Measurements from ENCODE around the gene ERO1A.

The ERO1A gene

GRCh38 chr14:52656905-52657304 lies 38.5 kb downstream of the ERO1A start:
- no peak overlapping the region for H3K27ac ChIP-seq (ENCODE audit: low read depth, low read length)
- H3K9ac ChIP-seq (ENCODE audit: low read length): no peak overlapping the region
- peaks cover 6% of the 10 kb centered on the region for H3K36me3 ChIP-seq (ENCODE audit: insufficient read depth, low read length)
- no peaks in the 10 kb centered on the region for H3K4me1 ChIP-seq (ENCODE audit: insufficient read depth, low read length)
- no peaks in the 10 kb centered on the region for H3K27me3 ChIP-seq (ENCODE audit: control insufficient read depth in 1 of 2, insufficient read depth in 2 of 2, low read length in 2 of 2)
- no peak overlapping the region for H3K4me3 ChIP-seq (ENCODE audit: low read depth in 1 of 2, low read length in 2 of 2)
- H3K9me3 ChIP-seq (ENCODE audit: low read length): no peaks in the 10 kb centered on the region

GRCh38 chr14:52650774-52651173 lies 44.6 kb downstream of the ERO1A start:
- no peaks in the 10 kb centered on the region for H3K9me3 ChIP-seq (ENCODE audit: low read length)
- no peak overlapping the region for H3K4me3 ChIP-seq (ENCODE audit: low read depth in 1 of 2, low read length in 2 of 2)
- peaks cover 11% of the 10 kb centered on the region for H3K36me3 ChIP-seq (ENCODE audit: insufficient read depth, low read length)
- no peaks in the 10 kb centered on the region for H3K27me3 ChIP-seq (ENCODE audit: control insufficient read depth in 1 of 2, insufficient read depth in 2 of 2, low read length in 2 of 2)
- no peak overlapping the region for H3K9ac ChIP-seq (ENCODE audit: low read length)
- no peaks in the 10 kb centered on the region for H3K4me1 ChIP-seq (ENCODE audit: insufficient read depth, low read length)
- no peak overlapping the region for H3K27ac ChIP-seq (ENCODE audit: low read depth, low read length)

- Histone ChIP-seq H3K9ac (ENCODE audit: low read length) (no peak overlapping the region), H3K9me3 (ENCODE audit: low read length) (no peaks in the 10 kb centered on the region), H3K27me3 (ENCODE audit: control insufficient read depth in 1 of 2, insufficient read depth in 2 of 2, low read length in 2 of 2) (no peaks in the 10 kb centered on the region), H3K27ac (ENCODE audit: low read depth, low read length) (no peak overlapping the region), H3K4me3 (ENCODE audit: low read depth in 1 of 2, low read length in 2 of 2) (no peak overlapping the region), H3K36me3 (ENCODE audit: insufficient read depth, low read length) (peaks cover 11% of the 10 kb centered on the region), H3K4me1 (ENCODE audit: insufficient read depth, low read length) (no peaks in the 10 kb centered on the region)
These were observed 45.8 kb downstream of the ERO1A start for GRCh38 chr14:52649511-52649910.

- Histone ChIP-seq H3K36me3 (ENCODE audit: insufficient read depth, low read length) (no peaks in the 10 kb centered on the region), H3K27me3 (ENCODE audit: control insufficient read depth in 1 of 2, insufficient read depth in 2 of 2, low read length in 2 of 2) (no peaks in the 10 kb centered on the region), H3K27ac (ENCODE audit: low read depth, low read length) (no peak overlapping the region), H3K4me3 (ENCODE audit: low read depth in 1 of 2, low read length in 2 of 2) (no peak overlapping the region), H3K4me1 (ENCODE audit: insufficient read depth, low read length) (no peaks in the 10 kb centered on the region), H3K9me3 (ENCODE audit: low read length) (no peaks in the 10 kb centered on the region), H3K9ac (ENCODE audit: low read length) (no peak overlapping the region)
These were observed 53.6 kb downstream of the ERO1A start for GRCh38 chr14:52641745-52642144.

GRCh38 chr14:52640137-52640536 lies 55.2 kb downstream of the ERO1A start:
- no peak overlapping the region for H3K27ac ChIP-seq (ENCODE audit: low read depth, low read length)
- H3K36me3 ChIP-seq (ENCODE audit: insufficient read depth, low read length): no peaks in the 10 kb centered on the region
- H3K4me1 ChIP-seq (ENCODE audit: insufficient read depth, low read length): no peaks in the 10 kb centered on the region
- no peaks in the 10 kb centered on the region for H3K27me3 ChIP-seq (ENCODE audit: control insufficient read depth in 1 of 2, insufficient read depth in 2 of 2, low read length in 2 of 2)
- no peak overlapping the region for H3K9ac ChIP-seq (ENCODE audit: low read length)
- H3K4me3 ChIP-seq (ENCODE audit: low read depth in 1 of 2, low read length in 2 of 2): no peak overlapping the region
- H3K9me3 ChIP-seq (ENCODE audit: low read length): no peaks in the 10 kb centered on the region

- Histone ChIP-seq H3K9ac (ENCODE audit: low read length) (no peak overlapping the region), H3K9me3 (ENCODE audit: low read length) (no peaks in the 10 kb centered on the region), H3K4me1 (ENCODE audit: insufficient read depth, low read length) (no peaks in the 10 kb centered on the region), H3K27me3 (ENCODE audit: control insufficient read depth in 1 of 2, insufficient read depth in 2 of 2, low read length in 2 of 2) (no peaks in the 10 kb centered on the region), H3K27ac (ENCODE audit: low read depth, low read length) (no peak overlapping the region), H3K36me3 (ENCODE audit: insufficient read depth, low read length) (no peaks in the 10 kb centered on the region), H3K4me3 (ENCODE audit: low read depth in 1 of 2, low read length in 2 of 2) (no peak overlapping the region)
These were observed 75.7 kb downstream of the ERO1A start for GRCh38 chr14:52619687-52620086.

- no peaks in the 10 kb centered on the region for H3K36me3 ChIP-seq (ENCODE audit: insufficient read depth, low read length)
- no peak overlapping the region for H3K9ac ChIP-seq (ENCODE audit: low read length)
- no peak overlapping the region for H3K27ac ChIP-seq (ENCODE audit: low read depth, low read length)
- no peaks in the 10 kb centered on the region for H3K9me3 ChIP-seq (ENCODE audit: low read length)
- no peak overlapping the region for H3K4me3 ChIP-seq (ENCODE audit: low read depth in 1 of 2, low read length in 2 of 2)
- no peaks in the 10 kb centered on the region for H3K4me1 ChIP-seq (ENCODE audit: insufficient read depth, low read length)
- H3K27me3 ChIP-seq (ENCODE audit: control insufficient read depth in 1 of 2, insufficient read depth in 2 of 2, low read length in 2 of 2): no peaks in the 10 kb centered on the region
These were observed 76.8 kb downstream of the ERO1A start for GRCh38 chr14:52618602-52619001.

GRCh38 chr14:52610187-52610586 lies 85.2 kb downstream of the ERO1A start:
- Histone ChIP-seq H3K27me3 (ENCODE audit: control insufficient read depth in 1 of 2, insufficient read depth in 2 of 2, low read length in 2 of 2) (no peaks in the 10 kb centered on the region), H3K4me3 (ENCODE audit: low read depth in 1 of 2, low read length in 2 of 2) (no peak overlapping the region), H3K36me3 (ENCODE audit: insufficient read depth, low read length) (no peaks in the 10 kb centered on the region), H3K27ac (ENCODE audit: low read depth, low read length) (no peak overlapping the region), H3K4me1 (ENCODE audit: insufficient read depth, low read length) (no peaks in the 10 kb centered on the region), H3K9me3 (ENCODE audit: low read length) (no peaks in the 10 kb centered on the region), H3K9ac (ENCODE audit: low read length) (no peak overlapping the region)

- H3K9ac ChIP-seq (ENCODE audit: low read length): no peak overlapping the region
These were observed 85.8 kb downstream of the ERO1A start for GRCh38 chr14:52609445-52610044.

GRCh38 chr14:52607061-52607460 lies 88.3 kb downstream of the ERO1A start:
- Histone ChIP-seq H3K36me3 (ENCODE audit: insufficient read depth, low read length) (no peaks in the 10 kb centered on the region), H3K27me3 (ENCODE audit: control insufficient read depth in 1 of 2, insufficient read depth in 2 of 2, low read length in 2 of 2) (no peaks in the 10 kb centered on the region), H3K9ac (ENCODE audit: low read length) (no peak overlapping the region), H3K9me3 (ENCODE audit: low read length) (no peaks in the 10 kb centered on the region), H3K4me3 (ENCODE audit: low read depth in 1 of 2, low read length in 2 of 2) (no peak overlapping the region), H3K27ac (ENCODE audit: low read depth, low read length) (no peak overlapping the region), H3K4me1 (ENCODE audit: insufficient read depth, low read length) (no peaks in the 10 kb centered on the region)

More at GRCh38 chr14:52609445-52610044, 85.8 kb downstream of the ERO1A start:
- H3K27me3 ChIP-seq (ENCODE audit: control insufficient read depth in 1 of 2, insufficient read depth in 2 of 2, low read length in 2 of 2): no peaks in the 10 kb centered on the region
- H3K4me3 ChIP-seq (ENCODE audit: low read depth in 1 of 2, low read length in 2 of 2): no peak overlapping the region
- no peaks in the 10 kb centered on the region for H3K9me3 ChIP-seq (ENCODE audit: low read length)
- no peaks in the 10 kb centered on the region for H3K36me3 ChIP-seq (ENCODE audit: insufficient read depth, low read length)
- no peaks in the 10 kb centered on the region for H3K4me1 ChIP-seq (ENCODE audit: insufficient read depth, low read length)
- H3K27ac ChIP-seq (ENCODE audit: low read depth, low read length): no peak overlapping the region

GRCh38 chr14:52602131-52602530 lies 93.2 kb downstream of the ERO1A start:
- no peaks in the 10 kb centered on the region for H3K36me3 ChIP-seq (ENCODE audit: insufficient read depth, low read length)
- no peaks in the 10 kb centered on the region for H3K27me3 ChIP-seq (ENCODE audit: control insufficient read depth in 1 of 2, insufficient read depth in 2 of 2, low read length in 2 of 2)
- no peaks in the 10 kb centered on the region for H3K4me1 ChIP-seq (ENCODE audit: insufficient read depth, low read length)
- no peak overlapping the region for H3K27ac ChIP-seq (ENCODE audit: low read depth, low read length)
- no peak overlapping the region for H3K9ac ChIP-seq (ENCODE audit: low read length)
- no peaks in the 10 kb centered on the region for H3K9me3 ChIP-seq (ENCODE audit: low read length)
- no peak overlapping the region for H3K4me3 ChIP-seq (ENCODE audit: low read depth in 1 of 2, low read length in 2 of 2)

GRCh38 chr14:52599974-52600373 lies 95.4 kb downstream of the ERO1A start:
- H3K27ac ChIP-seq (ENCODE audit: low read depth, low read length): no peak overlapping the region
- H3K27me3 ChIP-seq (ENCODE audit: control insufficient read depth in 1 of 2, insufficient read depth in 2 of 2, low read length in 2 of 2): no peaks in the 10 kb centered on the region
- no peak overlapping the region for H3K4me3 ChIP-seq (ENCODE audit: low read depth in 1 of 2, low read length in 2 of 2)
- H3K9me3 ChIP-seq (ENCODE audit: low read length): no peaks in the 10 kb centered on the region
- no peaks in the 10 kb centered on the region for H3K4me1 ChIP-seq (ENCODE audit: insufficient read depth, low read length)
- H3K36me3 ChIP-seq (ENCODE audit: insufficient read depth, low read length): no peaks in the 10 kb centered on the region
- no peak overlapping the region for H3K9ac ChIP-seq (ENCODE audit: low read length)

Data from muscle layer of colon (tissue), 2 donors.